Neural cell (in vitro differentiated cells): ENCODE measurements around the gene CCKAR. TPM values are rescaled to one million over a fixed set of nuclear protein-coding genes. Genes with fewer than 3 reads are reported as not detected.

Experiments
- H2AFZ ChIP-seq: fragments of 200-600, 300-800 bp; sonication (generic), shearing (Covaris generic); 2 replicates; pipeline ENCODE4 v1.6.0; 2014; ENCODE audit warnings: low read depth, mild to moderate bottlenecking, antibody characterized with exemption, low read length, moderate library complexity
- H3F3A ChIP-seq: fragments of 200-600 bp; shearing (Covaris generic); 2 replicates; pipeline ENCODE4 v1.6.1; 2016; ENCODE audit warnings: mild to moderate bottlenecking, moderate library complexity, mixed read lengths, antibody characterized with exemption, low read length; ENCODE audit not compliant: insufficient read depth, poor library complexity, severe bottlenecking
- H3K27ac ChIP-seq: fragments of 200-600, 300-800 bp; sonication (generic), shearing (Covaris generic); 2 replicates; pipeline ENCODE4 v1.5.1; 2014; ENCODE audit warnings: mild to moderate bottlenecking, low read length, moderate library complexity
- H3K27me3 ChIP-seq: fragments of 300-800, 200-600 bp; sonication (generic), shearing (Covaris generic); 2 replicates; pipeline ENCODE4 v1.6.0; 2014; ENCODE audit warnings: mild to moderate bottlenecking, low read depth, low read length, moderate library complexity; ENCODE audit not compliant: insufficient read depth
- H3K36me3 ChIP-seq: fragments of 300-800, 200-600 bp; sonication (generic), shearing (Covaris generic); 2 replicates; pipeline ENCODE4 v1.5.1; 2014; ENCODE audit warnings: mild to moderate bottlenecking, antibody characterized with exemption, low read length, moderate library complexity; ENCODE audit not compliant: insufficient read depth
- H3K4me2 ChIP-seq: fragments of 300-800, 200-600 bp; sonication (generic), shearing (Covaris generic); 2 replicates; pipeline ENCODE4 v1.6.0; 2014; ENCODE audit warnings: mild to moderate bottlenecking, low read length
- H3K4me3 ChIP-seq: fragments of 300-800, 200-600 bp; sonication (generic), shearing (Covaris generic); 2 replicates; pipeline ENCODE4 v1.5.1; 2014; ENCODE audit warnings: mild to moderate bottlenecking, low read length, moderate library complexity
- H3K79me2 ChIP-seq: fragments of 200-600 bp; shearing (Covaris generic); replicated peaks from 2 replicates; pipeline ENCODE4 v1.6.0; 2014; ENCODE audit warnings: mild to moderate bottlenecking, low read length, moderate library complexity; ENCODE audit not compliant: insufficient read depth
- H3K9ac ChIP-seq: fragments of 300-800, 200-600 bp; sonication (generic), shearing (Covaris generic); 2 replicates; pipeline ENCODE4 v1.6.1; 2016; ENCODE audit warnings: mild to moderate bottlenecking, low read length, mixed read lengths
- H3K9me2 ChIP-seq: fragments of 200-600 bp; shearing (Covaris generic); 2 replicates; pipeline ENCODE4 v1.6.1; 2016; ENCODE audit warnings: mild to moderate bottlenecking, low read length, mixed read lengths; ENCODE audit not compliant: insufficient read depth
- H3K9me3 ChIP-seq: fragments of 200-600, 300-800 bp; sonication (generic), shearing (Covaris generic); 2 replicates; pipeline ENCODE4 v1.6.1; 2016; ENCODE audit warnings: mild to moderate bottlenecking, mixed run types, low read length, moderate library complexity, mixed read lengths
- H4K20me1 ChIP-seq: fragments of 200-600 bp; shearing (Covaris generic); 2 replicates; pipeline ENCODE4 v1.6.1; 2016; ENCODE audit warnings: mild to moderate bottlenecking, mixed run types; ENCODE audit not compliant: insufficient read depth
- CTCF ChIP-seq: fragments of 450-650 bp; IDR thresholded peaks from 2 replicates; pipeline ENCODE4 v1.5.1; 2014; ENCODE audit warnings: antibody characterized with exemption, mild to moderate bottlenecking, moderate library complexity; ENCODE audit not compliant: poor library complexity, severe bottlenecking
- EP300 ChIP-seq: fragments of 450-650 bp; conservative IDR thresholded peaks from 2 replicates; pipeline ENCODE4 v1.6.1; 2014; ENCODE audit warnings: antibody characterized with exemption, mild to moderate bottlenecking, moderate library complexity; ENCODE audit not compliant: poor library complexity, severe bottlenecking
- EZH2 ChIP-seq: fragments of 200-600, 300-800 bp; shearing (Covaris generic), sonication (generic); IDR thresholded peaks from 2 replicates; pipeline ENCODE4 v1.6.1; 2014; ENCODE audit warnings: antibody characterized with exemption, low read length, borderline replicate concordance, mild to moderate bottlenecking; ENCODE audit not compliant: insufficient read depth, poor library complexity, severe bottlenecking
- MXI1 ChIP-seq: fragments of 450-650 bp; conservative IDR thresholded peaks from 2 replicates; pipeline ENCODE4 v1.6.1; 2014; ENCODE audit warnings: antibody characterized with exemption, mild to moderate bottlenecking; ENCODE audit not compliant: poor library complexity, severe bottlenecking
- POLR2AphosphoS5 ChIP-seq: IDR thresholded peaks from 2 replicates; pipeline ENCODE4 v1.6.1; 2012
- RAD21 ChIP-seq: fragments of 450-650 bp; conservative IDR thresholded peaks from 2 replicates; pipeline ENCODE4 v1.6.1; 2014; ENCODE audit warnings: antibody characterized with exemption, mild to moderate bottlenecking, moderate library complexity
- SMC3 ChIP-seq: fragments of 450-650 bp; conservative IDR thresholded peaks from 2 replicates; pipeline ENCODE4 v1.6.1; 2014; ENCODE audit warnings: antibody characterized with exemption, mild to moderate bottlenecking, moderate library complexity; ENCODE audit not compliant: poor library complexity
- TAF1 ChIP-seq: IDR thresholded peaks from 2 replicates; pipeline ENCODE4 v1.6.1; 2012; ENCODE audit warnings: low read depth
- polyA plus RNA-seq: library from polyadenylated mRNA; depleted of rRNA; stranded (reverse); fragments of >200 nt; gene quantifications from 2 replicates; pipeline ENCODE4 v1.2.3, GENCODE V29; 2014
- TF ChIP-seq, protein P1 (sequence below): IDR thresholded peaks from 2 replicates; pipeline ENCODE4 v1.6.1; 2012; ENCODE audit warnings: borderline replicate concordance

CCKAR gene
- polyA plus RNA-seq, 1 donor from 2014 or later: not detected

DNA sequence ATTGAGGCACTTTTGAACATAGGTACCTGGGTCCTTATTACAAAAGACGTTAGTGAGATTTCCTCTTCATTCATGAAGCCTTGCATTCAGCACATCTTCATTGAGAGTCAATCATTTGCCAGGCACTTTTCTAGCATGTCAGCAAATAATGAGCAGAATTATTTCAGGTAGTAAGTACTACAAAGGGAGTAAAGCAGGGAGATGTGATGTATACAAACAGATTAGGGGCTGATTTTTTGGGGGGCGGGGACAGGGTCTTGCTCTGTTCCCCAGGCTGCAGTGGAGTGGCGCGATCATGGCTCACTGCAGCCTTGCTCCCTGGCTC lies 638 bp upstream of the CCKAR start:
- TF ChIP-seq, protein P1, sequence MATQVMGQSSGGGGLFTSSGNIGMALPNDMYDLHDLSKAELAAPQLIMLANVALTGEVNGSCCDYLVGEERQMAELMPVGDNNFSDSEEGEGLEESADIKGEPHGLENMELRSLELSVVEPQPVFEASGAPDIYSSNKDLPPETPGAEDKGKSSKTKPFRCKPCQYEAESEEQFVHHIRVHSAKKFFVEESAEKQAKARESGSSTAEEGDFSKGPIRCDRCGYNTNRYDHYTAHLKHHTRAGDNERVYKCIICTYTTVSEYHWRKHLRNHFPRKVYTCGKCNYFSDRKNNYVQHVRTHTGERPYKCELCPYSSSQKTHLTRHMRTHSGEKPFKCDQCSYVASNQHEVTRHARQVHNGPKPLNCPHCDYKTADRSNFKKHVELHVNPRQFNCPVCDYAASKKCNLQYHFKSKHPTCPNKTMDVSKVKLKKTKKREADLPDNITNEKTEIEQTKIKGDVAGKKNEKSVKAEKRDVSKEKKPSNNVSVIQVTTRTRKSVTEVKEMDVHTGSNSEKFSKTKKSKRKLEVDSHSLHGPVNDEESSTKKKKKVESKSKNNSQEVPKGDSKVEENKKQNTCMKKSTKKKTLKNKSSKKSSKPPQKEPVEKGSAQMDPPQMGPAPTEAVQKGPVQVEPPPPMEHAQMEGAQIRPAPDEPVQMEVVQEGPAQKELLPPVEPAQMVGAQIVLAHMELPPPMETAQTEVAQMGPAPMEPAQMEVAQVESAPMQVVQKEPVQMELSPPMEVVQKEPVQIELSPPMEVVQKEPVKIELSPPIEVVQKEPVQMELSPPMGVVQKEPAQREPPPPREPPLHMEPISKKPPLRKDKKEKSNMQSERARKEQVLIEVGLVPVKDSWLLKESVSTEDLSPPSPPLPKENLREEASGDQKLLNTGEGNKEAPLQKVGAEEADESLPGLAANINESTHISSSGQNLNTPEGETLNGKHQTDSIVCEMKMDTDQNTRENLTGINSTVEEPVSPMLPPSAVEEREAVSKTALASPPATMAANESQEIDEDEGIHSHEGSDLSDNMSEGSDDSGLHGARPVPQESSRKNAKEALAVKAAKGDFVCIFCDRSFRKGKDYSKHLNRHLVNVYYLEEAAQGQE: no peak
- TF ChIP-seq EZH2 (no peak), RAD21 (no peak), TAF1 (no peak), POLR2AphosphoS5 (no peak), SMC3 (no peak), CTCF (no peak), EP300 (no peak), MXI1 (no peak)
- Histone ChIP-seq H3K27me3 (no peaks in the 10 kb centered on the region), H3K4me2 (no peak overlapping the region), H2AFZ (no peak overlapping the region), H3K9ac (peak overlapping the region; percentile 2), H4K20me1 (no peaks in the 10 kb centered on the region), H3K79me2 (no peaks in the 10 kb centered on the region), H3K36me3 (no peaks in the 10 kb centered on the region), H3K4me3 (no peak overlapping the region), H3K27ac (no peak overlapping the region), H3K9me2 (no peaks in the 10 kb centered on the region), H3K9me3 (no peaks in the 10 kb centered on the region), H3F3A (no peaks in the 10 kb centered on the region)

DNA sequence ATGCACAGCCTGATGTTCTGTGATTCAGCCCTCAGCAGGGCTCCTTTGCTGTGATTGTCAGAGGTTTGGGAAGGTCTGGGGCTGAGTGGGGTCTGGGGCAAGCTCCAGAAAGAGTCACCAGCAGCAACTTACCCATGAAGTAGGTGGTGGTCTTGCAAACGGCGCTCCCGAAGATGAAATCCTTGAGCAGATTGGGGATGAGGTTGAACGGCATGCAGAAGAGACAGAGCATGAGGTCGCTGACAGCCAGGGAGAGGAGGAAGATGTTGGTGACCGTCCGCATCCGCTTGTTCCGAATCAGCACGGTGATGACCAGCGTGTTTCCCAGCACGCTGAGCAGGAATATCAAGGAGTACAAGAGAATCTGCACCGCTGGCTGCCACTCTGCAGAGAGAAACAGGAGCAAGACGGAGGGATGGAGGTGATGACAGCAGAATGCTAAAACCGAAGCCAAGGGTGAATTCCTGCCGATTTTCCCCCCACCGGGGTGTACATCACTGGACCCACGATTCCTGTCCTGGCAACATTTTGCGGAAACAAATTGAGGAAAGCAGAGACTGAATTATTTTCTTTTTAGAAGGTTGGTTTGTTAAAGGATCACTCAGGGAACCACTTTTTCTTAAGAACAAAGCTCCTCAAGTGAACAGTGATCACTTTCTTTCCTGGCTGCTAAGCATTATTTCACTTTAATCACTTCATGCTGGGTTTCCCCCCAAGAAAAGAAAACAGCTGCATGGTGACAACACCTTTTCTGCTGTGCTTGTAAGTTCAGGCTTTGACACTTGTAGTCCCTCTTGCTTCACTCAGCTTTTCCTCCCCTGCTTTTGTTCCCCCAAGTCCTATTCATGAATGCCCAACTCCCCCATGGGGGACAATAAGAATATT lies 941 bp downstream of the CCKAR start:
- Histone ChIP-seq H3F3A (no peaks in the 10 kb centered on the region), H4K20me1 (no peaks in the 10 kb centered on the region), H3K79me2 (no peaks in the 10 kb centered on the region), H2AFZ (no peak overlapping the region), H3K27me3 (no peaks in the 10 kb centered on the region), H3K4me3 (no peak overlapping the region), H3K9me2 (no peaks in the 10 kb centered on the region), H3K4me2 (no peak overlapping the region), H3K27ac (no peak overlapping the region), H3K36me3 (no peaks in the 10 kb centered on the region), H3K9ac (no peak overlapping the region), H3K9me3 (no peaks in the 10 kb centered on the region)
- TF ChIP-seq RAD21 (no peak), EP300 (no peak), TAF1 (no peak), MXI1 (no peak), POLR2AphosphoS5 (no peak), CTCF (no peak), SMC3 (no peak), EZH2 (no peak)
- TF ChIP-seq, protein P1: no peak
